Measurements from ENCODE around the gene ZNF473.
"Not testable (repeated sequence)": the region's sequence is repeated elsewhere in the genome, so short reads cannot be mapped to it uniquely, and the experiment has no call there.

The ZNF473 gene

DNA sequence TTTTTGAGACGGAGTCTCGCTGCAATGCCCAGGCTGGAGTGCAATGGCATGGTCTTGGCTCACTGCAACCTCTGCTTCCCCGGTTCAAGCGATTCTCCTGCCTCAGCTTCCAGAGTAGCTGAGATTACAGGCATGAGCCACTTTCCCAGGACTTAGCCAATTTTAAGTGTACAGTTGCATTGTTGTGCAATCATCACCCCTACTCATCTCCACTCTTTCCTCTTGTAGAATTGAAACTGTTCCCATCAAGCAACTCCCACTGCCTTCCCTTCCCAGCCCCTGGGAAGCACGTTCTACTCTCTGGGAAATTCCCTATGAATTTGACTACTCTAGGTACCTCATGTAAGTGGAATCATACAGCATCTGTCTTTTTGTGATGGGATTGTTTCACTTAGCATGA is 53.2 kb downstream of the ZNF473 start:
- H3K9me3 ChIP-seq (ENCODE audit: insufficient read depth, low read depth, low read length); H3K4me3 ChIP-seq (ENCODE audit: low read length, poor library complexity, severe bottlenecking); H3K27me3 ChIP-seq (ENCODE audit: insufficient read depth, low read length, poor library complexity, severe bottlenecking); H3K36me3 ChIP-seq (ENCODE audit: insufficient read depth, low read length); H3K4me2 ChIP-seq (ENCODE audit: low read depth, low read length, poor library complexity, severe bottlenecking); H3K9ac ChIP-seq (ENCODE audit: low read depth, low read length, poor library complexity, severe bottlenecking); H4K20me1 ChIP-seq (ENCODE audit: insufficient read depth, low read length, poor library complexity, severe bottlenecking); H3K9me2 ChIP-seq (replicated peaks; ENCODE audit: low read depth, low read length); H3K79me2 ChIP-seq (ENCODE audit: insufficient read depth, low read length); H3K4me1 ChIP-seq (ENCODE audit: insufficient read depth, low read length, poor library complexity, severe bottlenecking); H3F3A ChIP-seq (ENCODE audit: low read depth); H2AFZ ChIP-seq (ENCODE audit: low read length): not testable (repeated sequence)

DNA sequence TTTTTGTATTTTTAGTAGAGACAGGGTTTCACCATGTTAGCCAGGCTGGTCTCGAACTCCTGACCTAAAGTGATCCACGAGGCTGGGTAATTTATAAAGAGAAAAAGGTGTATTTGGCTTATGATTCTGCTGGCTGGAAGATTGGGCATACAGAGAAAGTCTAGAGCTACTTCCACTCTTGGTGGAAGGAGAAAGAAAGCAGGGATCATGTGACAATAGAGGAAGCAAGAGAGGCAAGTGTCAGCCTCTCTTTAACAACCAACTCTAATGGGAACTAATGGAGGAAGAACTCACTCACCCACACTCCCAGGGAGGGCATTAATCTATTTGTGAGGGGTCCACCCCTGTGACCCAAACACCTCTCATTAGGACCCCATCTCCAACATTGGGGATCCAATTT is 58.6 kb downstream of the ZNF473 start:
- not testable (repeated sequence) for H3K9me2 ChIP-seq (replicated peaks; ENCODE audit: low read depth, low read length); H3K27me3 ChIP-seq (ENCODE audit: insufficient read depth, low read length, poor library complexity, severe bottlenecking); H3K4me2 ChIP-seq (ENCODE audit: low read depth, low read length, poor library complexity, severe bottlenecking); H3F3A ChIP-seq (ENCODE audit: low read depth); H3K4me1 ChIP-seq (ENCODE audit: insufficient read depth, low read length, poor library complexity, severe bottlenecking); H3K9ac ChIP-seq (ENCODE audit: low read depth, low read length, poor library complexity, severe bottlenecking); H2AFZ ChIP-seq (ENCODE audit: low read length); H3K9me3 ChIP-seq (ENCODE audit: insufficient read depth, low read depth, low read length); H3K36me3 ChIP-seq (ENCODE audit: insufficient read depth, low read length); H3K4me3 ChIP-seq (ENCODE audit: low read length, poor library complexity, severe bottlenecking); H3K79me2 ChIP-seq (ENCODE audit: insufficient read depth, low read length); H4K20me1 ChIP-seq (ENCODE audit: insufficient read depth, low read length, poor library complexity, severe bottlenecking)

DNA sequence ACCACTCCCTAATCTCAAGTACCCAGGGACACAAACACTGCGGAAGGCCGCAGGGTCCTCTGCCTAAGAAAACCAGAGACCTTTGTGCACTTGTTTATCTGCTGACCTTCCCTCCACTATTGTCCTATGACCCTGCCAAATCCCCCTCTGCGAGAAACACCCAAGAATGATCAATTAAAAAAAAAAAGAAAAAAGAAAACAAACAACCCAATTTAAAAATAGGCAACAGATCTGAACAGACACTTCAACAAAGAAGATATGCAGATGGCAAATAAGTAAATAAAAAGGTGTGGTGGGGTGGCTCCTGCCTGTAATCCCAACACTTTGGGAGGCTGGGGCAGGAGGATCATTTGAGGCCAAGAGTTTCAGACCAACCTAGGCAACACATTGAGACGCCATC is 61.3 kb downstream of the ZNF473 start:
- H3K9me3 ChIP-seq (ENCODE audit: insufficient read depth, low read depth, low read length); H3K27me3 ChIP-seq (ENCODE audit: insufficient read depth, low read length, poor library complexity, severe bottlenecking); H3K36me3 ChIP-seq (ENCODE audit: insufficient read depth, low read length); H3K4me3 ChIP-seq (ENCODE audit: low read length, poor library complexity, severe bottlenecking); H3F3A ChIP-seq (ENCODE audit: low read depth); H4K20me1 ChIP-seq (ENCODE audit: insufficient read depth, low read length, poor library complexity, severe bottlenecking); H3K79me2 ChIP-seq (ENCODE audit: insufficient read depth, low read length); H3K9ac ChIP-seq (ENCODE audit: low read depth, low read length, poor library complexity, severe bottlenecking); H3K4me1 ChIP-seq (ENCODE audit: insufficient read depth, low read length, poor library complexity, severe bottlenecking); H3K4me2 ChIP-seq (ENCODE audit: low read depth, low read length, poor library complexity, severe bottlenecking); H3K9me2 ChIP-seq (replicated peaks; ENCODE audit: low read depth, low read length); H2AFZ ChIP-seq (ENCODE audit: low read length): not testable (repeated sequence)

DNA sequence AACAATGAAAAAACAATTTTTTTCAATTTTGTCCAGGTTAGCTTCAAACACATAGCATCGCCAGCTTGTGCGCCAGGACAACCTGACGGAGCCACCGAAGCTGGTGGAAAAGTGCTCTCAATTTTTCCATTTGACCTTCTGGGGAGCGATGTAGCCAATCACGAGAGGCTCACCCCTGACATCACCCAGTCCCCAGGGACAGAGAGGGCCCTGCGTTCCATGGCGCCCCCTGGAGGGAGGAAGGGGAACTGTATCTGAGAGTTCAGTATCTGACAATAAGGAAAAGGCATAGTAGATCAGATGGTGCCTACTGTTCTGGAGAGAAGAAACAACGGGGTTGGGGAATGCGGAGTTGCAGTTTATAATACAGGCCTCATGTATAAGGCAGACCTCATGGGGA is 64.9 kb downstream of the ZNF473 start:
- H3K27me3 ChIP-seq (ENCODE audit: insufficient read depth, low read length, poor library complexity, severe bottlenecking); H3K36me3 ChIP-seq (ENCODE audit: insufficient read depth, low read length); H3K79me2 ChIP-seq (ENCODE audit: insufficient read depth, low read length); H3K4me1 ChIP-seq (ENCODE audit: insufficient read depth, low read length, poor library complexity, severe bottlenecking); H3K9me3 ChIP-seq (ENCODE audit: insufficient read depth, low read depth, low read length); H3K4me2 ChIP-seq (ENCODE audit: low read depth, low read length, poor library complexity, severe bottlenecking); H3K9ac ChIP-seq (ENCODE audit: low read depth, low read length, poor library complexity, severe bottlenecking); H2AFZ ChIP-seq (ENCODE audit: low read length); H3K4me3 ChIP-seq (ENCODE audit: low read length, poor library complexity, severe bottlenecking); H4K20me1 ChIP-seq (ENCODE audit: insufficient read depth, low read length, poor library complexity, severe bottlenecking); H3K9me2 ChIP-seq (replicated peaks; ENCODE audit: low read depth, low read length); H3F3A ChIP-seq (ENCODE audit: low read depth): not testable (repeated sequence)
- TF ChIP-seq, protein P1, sequence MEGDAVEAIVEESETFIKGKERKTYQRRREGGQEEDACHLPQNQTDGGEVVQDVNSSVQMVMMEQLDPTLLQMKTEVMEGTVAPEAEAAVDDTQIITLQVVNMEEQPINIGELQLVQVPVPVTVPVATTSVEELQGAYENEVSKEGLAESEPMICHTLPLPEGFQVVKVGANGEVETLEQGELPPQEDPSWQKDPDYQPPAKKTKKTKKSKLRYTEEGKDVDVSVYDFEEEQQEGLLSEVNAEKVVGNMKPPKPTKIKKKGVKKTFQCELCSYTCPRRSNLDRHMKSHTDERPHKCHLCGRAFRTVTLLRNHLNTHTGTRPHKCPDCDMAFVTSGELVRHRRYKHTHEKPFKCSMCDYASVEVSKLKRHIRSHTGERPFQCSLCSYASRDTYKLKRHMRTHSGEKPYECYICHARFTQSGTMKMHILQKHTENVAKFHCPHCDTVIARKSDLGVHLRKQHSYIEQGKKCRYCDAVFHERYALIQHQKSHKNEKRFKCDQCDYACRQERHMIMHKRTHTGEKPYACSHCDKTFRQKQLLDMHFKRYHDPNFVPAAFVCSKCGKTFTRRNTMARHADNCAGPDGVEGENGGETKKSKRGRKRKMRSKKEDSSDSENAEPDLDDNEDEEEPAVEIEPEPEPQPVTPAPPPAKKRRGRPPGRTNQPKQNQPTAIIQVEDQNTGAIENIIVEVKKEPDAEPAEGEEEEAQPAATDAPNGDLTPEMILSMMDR (conservative IDR thresholded peaks at IDR 0.05; ENCODE audit: low read length) = peak; percentile 52

DNA sequence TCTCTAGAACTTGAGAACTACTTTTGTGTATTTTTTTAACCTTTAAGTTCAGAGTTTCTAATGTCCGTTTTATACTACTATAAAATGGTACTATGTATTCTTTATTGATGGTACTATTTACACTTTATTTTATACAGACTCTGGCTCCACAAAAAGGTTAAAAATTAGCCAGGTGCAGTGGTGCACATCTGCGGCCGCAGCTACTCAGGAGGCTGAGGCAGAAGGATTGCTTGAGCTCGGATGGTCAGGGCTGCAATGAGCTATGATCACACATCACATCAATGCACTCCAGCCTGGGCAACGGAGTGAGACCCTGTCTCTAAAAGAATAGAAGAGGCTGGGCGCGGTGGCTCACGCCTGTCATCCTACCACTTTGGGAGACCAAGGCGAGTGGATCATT is 66.0 kb downstream of the ZNF473 start:
- H3K9ac ChIP-seq (ENCODE audit: low read depth, low read length, poor library complexity, severe bottlenecking); H3K4me3 ChIP-seq (ENCODE audit: low read length, poor library complexity, severe bottlenecking); H3K9me2 ChIP-seq (replicated peaks; ENCODE audit: low read depth, low read length); H3K4me2 ChIP-seq (ENCODE audit: low read depth, low read length, poor library complexity, severe bottlenecking); H3K79me2 ChIP-seq (ENCODE audit: insufficient read depth, low read length); H4K20me1 ChIP-seq (ENCODE audit: insufficient read depth, low read length, poor library complexity, severe bottlenecking); H3F3A ChIP-seq (ENCODE audit: low read depth); H3K9me3 ChIP-seq (ENCODE audit: insufficient read depth, low read depth, low read length); H3K36me3 ChIP-seq (ENCODE audit: insufficient read depth, low read length); H3K4me1 ChIP-seq (ENCODE audit: insufficient read depth, low read length, poor library complexity, severe bottlenecking); H2AFZ ChIP-seq (ENCODE audit: low read length); H3K27me3 ChIP-seq (ENCODE audit: insufficient read depth, low read length, poor library complexity, severe bottlenecking): not testable (repeated sequence)

DNA sequence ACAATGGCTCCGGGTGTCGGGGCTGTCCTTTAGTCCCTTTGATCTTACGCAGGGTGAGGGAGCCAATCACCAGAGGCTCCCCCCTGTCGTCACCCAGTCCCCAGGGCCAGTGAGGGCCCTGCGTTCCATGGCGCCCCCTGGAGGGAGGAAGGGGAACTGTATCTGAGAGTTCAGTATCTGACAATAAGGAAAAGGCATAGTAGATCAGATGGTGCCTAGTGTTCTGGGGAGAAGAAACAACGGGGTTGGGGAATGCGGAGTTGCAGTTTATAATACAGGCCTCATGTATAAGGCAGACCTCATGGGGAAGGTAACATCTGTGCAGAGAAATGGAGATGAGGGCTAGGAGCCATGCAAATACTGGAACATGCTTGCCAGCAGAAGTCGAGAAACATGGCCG is 66.8 kb downstream of the ZNF473 start:
- not testable (repeated sequence) for H3K79me2 ChIP-seq (ENCODE audit: insufficient read depth, low read length); H2AFZ ChIP-seq (ENCODE audit: low read length); H3K4me3 ChIP-seq (ENCODE audit: low read length, poor library complexity, severe bottlenecking); H3K9ac ChIP-seq (ENCODE audit: low read depth, low read length, poor library complexity, severe bottlenecking); H3F3A ChIP-seq (ENCODE audit: low read depth); H3K36me3 ChIP-seq (ENCODE audit: insufficient read depth, low read length); H4K20me1 ChIP-seq (ENCODE audit: insufficient read depth, low read length, poor library complexity, severe bottlenecking); H3K9me2 ChIP-seq (replicated peaks; ENCODE audit: low read depth, low read length); H3K27me3 ChIP-seq (ENCODE audit: insufficient read depth, low read length, poor library complexity, severe bottlenecking); H3K9me3 ChIP-seq (ENCODE audit: insufficient read depth, low read depth, low read length); H3K4me1 ChIP-seq (ENCODE audit: insufficient read depth, low read length, poor library complexity, severe bottlenecking); H3K4me2 ChIP-seq (ENCODE audit: low read depth, low read length, poor library complexity, severe bottlenecking)

DNA sequence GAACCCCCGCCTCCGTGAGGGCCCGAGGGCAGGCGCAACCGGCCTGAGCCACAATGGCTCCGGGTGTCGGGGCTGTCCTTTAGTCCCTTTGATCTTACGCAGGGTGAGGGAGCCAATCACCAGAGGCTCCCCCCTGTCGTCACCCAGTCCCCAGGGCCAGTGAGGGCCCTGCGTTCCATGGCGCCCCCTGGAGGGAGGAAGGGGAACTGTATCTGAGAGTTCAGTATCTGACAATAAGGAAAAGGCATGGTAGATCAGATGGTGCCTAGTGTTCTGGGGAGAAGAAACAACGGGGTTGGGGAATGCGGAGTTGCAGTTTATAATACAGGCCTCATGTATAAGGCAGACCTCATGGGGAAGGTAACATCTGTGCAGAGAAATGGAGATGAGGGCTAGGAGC is 72.1 kb downstream of the ZNF473 start:
- not testable (repeated sequence) for H3K4me2 ChIP-seq (ENCODE audit: low read depth, low read length, poor library complexity, severe bottlenecking); H2AFZ ChIP-seq (ENCODE audit: low read length); H3K9me3 ChIP-seq (ENCODE audit: insufficient read depth, low read depth, low read length); H3K4me1 ChIP-seq (ENCODE audit: insufficient read depth, low read length, poor library complexity, severe bottlenecking); H3K9me2 ChIP-seq (replicated peaks; ENCODE audit: low read depth, low read length); H3K9ac ChIP-seq (ENCODE audit: low read depth, low read length, poor library complexity, severe bottlenecking); H3F3A ChIP-seq (ENCODE audit: low read depth); H3K4me3 ChIP-seq (ENCODE audit: low read length, poor library complexity, severe bottlenecking); H3K27me3 ChIP-seq (ENCODE audit: insufficient read depth, low read length, poor library complexity, severe bottlenecking); H3K79me2 ChIP-seq (ENCODE audit: insufficient read depth, low read length); H3K36me3 ChIP-seq (ENCODE audit: insufficient read depth, low read length); H4K20me1 ChIP-seq (ENCODE audit: insufficient read depth, low read length, poor library complexity, severe bottlenecking)

Data from Loucy (cell line).